ENCODE results near the gene SLC11A1. TPM values are rescaled to one million over a fixed set of nuclear protein-coding genes. Genes with fewer than 3 reads are reported as not detected.

SLC11A1 gene
- total RNA-seq, 3 donors from 2014 or later (not counting 1 experiment from before 2014, with no cell fraction given), result 17.9 to 53.5 (median 35.5) TPM

GRCh38 chr2:218397820-218398436 lies 15.9 kb downstream of the SLC11A1 start:
- H3K27me3 Mint-ChIP-seq (ENCODE audit: low read depth in 2 of 2), result no peaks in the 10 kb centered on the region
- DNase-seq (peak; percentile 49 to 72), ATAC-seq (no peak)
- no peaks in the 10 kb centered on the region for H3K9me3 ChIP-seq (ENCODE audit: control insufficient read depth, insufficient read depth, low read length)
- intact Hi-C loops (cut with micrococcal nuclease), result loop anchor here (2.0 to 5.0 kb wide), 6 partner anchors 31 to 499 kb away; partner anchors contain the start of genes ARPC2, CNOT9, TMBIM1 and USP37
- WGBS (ENCODE audit: insufficient coverage), result under 1% methylated on average over 35 of the region's 35 CpGs
- no peaks in the 10 kb centered on the region for H3K36me3 Mint-ChIP-seq
- H3K4me3 Mint-ChIP-seq, result peak overlapping the region; percentile 94
- peaks cover 44 to 73% of the 10 kb centered on the region in 2 donors for H3K4me1 Mint-ChIP-seq
- H3K36me3 ChIP-seq (ENCODE audit: control insufficient read depth, insufficient read depth, low read length), result peaks cover 18% of the 10 kb centered on the region
- H3K9me3 Mint-ChIP-seq, result no peaks in the 10 kb centered on the region
- peak overlapping the region; percentile 83 for H3K27ac ChIP-seq (ENCODE audit: low read length)
- TF ChIP-seq CTCF (IDR thresholded peaks at IDR 0.05), result no peak
- peaks cover 81% of the 10 kb centered on the region for H3K4me1 ChIP-seq (ENCODE audit: control insufficient read depth, insufficient read depth, low read length)
- no peaks in the 10 kb centered on the region for H3K27me3 ChIP-seq (ENCODE audit: control insufficient read depth, insufficient read depth, low read length)
- peak overlapping the region; percentile 98 for H3K27ac Mint-ChIP-seq
- H3K4me3 ChIP-seq (ENCODE audit: low read length), result peak overlapping the region; percentile 59

- TF ChIP-seq CTCF (IDR thresholded peaks at IDR 0.05), result no peak
- H3K4me3 Mint-ChIP-seq, result peak overlapping the region; percentile 95
- peaks cover 26% of the 10 kb centered on the region for H3K36me3 ChIP-seq (ENCODE audit: control insufficient read depth, insufficient read depth, low read length)
- no peaks in the 10 kb centered on the region for H3K9me3 Mint-ChIP-seq
- no peaks in the 10 kb centered on the region for H3K9me3 ChIP-seq (ENCODE audit: control insufficient read depth, insufficient read depth, low read length)
- DNase-seq (peak; percentile 64 to 82), ATAC-seq (peak; percentile 16 to 33 (median 20))
- H3K27me3 Mint-ChIP-seq (ENCODE audit: low read depth in 2 of 2), result no peaks in the 10 kb centered on the region
- intact Hi-C loops (cut with micrococcal nuclease), result loop anchor here (1.0 to 5.0 kb wide), 4 partner anchors 119 to 499 kb away; partner anchors contain the start of genes AAMP, ARPC2 and PNKD
- peaks cover 52 to 73% of the 10 kb centered on the region in 2 donors for H3K4me1 Mint-ChIP-seq
- no peaks in the 10 kb centered on the region for H3K27me3 ChIP-seq (ENCODE audit: control insufficient read depth, insufficient read depth, low read length)
- H3K36me3 Mint-ChIP-seq, result no peaks in the 10 kb centered on the region
- peak overlapping the region; percentile 98 for H3K27ac Mint-ChIP-seq
- H3K27ac ChIP-seq (ENCODE audit: low read length), result peak overlapping the region; percentile 83
- peaks cover 80% of the 10 kb centered on the region for H3K4me1 ChIP-seq (ENCODE audit: control insufficient read depth, insufficient read depth, low read length)
- H3K4me3 ChIP-seq (ENCODE audit: low read length), result peak overlapping the region; percentile 59
- WGBS (ENCODE audit: insufficient coverage), result under 1% methylated on average over 89 of the region's 95 CpGs
These were observed 16.6 kb downstream of the SLC11A1 start for GRCh38 chr2:218398437-218399390.

- Mint-ChIP-seq H3K4me3 (peak within 1 kb of the TSS; percentile 95), H3K4me1 (peaks cover 49 to 73% of the 10 kb centered on the region in 2 donors)
These were observed 17.5 kb downstream of the SLC11A1 start, which contains the start of gene CTDSP1 for GRCh38 chr2:218399391-218400166. CTDSP1 (plus strand) TSS chr2:218399868; CDS start chr2:218400091, 223 bp downstream.

More at GRCh38 chr2:218399391-218400166, 17.5 kb downstream of the SLC11A1 start, which contains the start of gene CTDSP1:
- Histone ChIP-seq H3K4me1 (ENCODE audit: control insufficient read depth, insufficient read depth, low read length) (peaks cover 78% of the 10 kb centered on the region), H3K9me3 (ENCODE audit: control insufficient read depth, insufficient read depth, low read length) (no peaks in the 10 kb centered on the region), H3K27ac (ENCODE audit: low read length) (peak within 1 kb of the TSS; percentile 84), H3K36me3 (ENCODE audit: control insufficient read depth, insufficient read depth, low read length) (peaks cover 35% of the 10 kb centered on the region), H3K4me3 (ENCODE audit: low read length) (peak within 1 kb of the TSS; percentile 92), H3K27me3 (ENCODE audit: control insufficient read depth, insufficient read depth, low read length) (no peaks in the 10 kb centered on the region)
- WGBS (ENCODE audit: insufficient coverage), result under 1% methylated on average over 69 of the region's 78 CpGs
- H3K9me3 Mint-ChIP-seq, result no peaks in the 10 kb centered on the region
- no peaks in the 10 kb centered on the region for H3K27me3 Mint-ChIP-seq (ENCODE audit: low read depth in 2 of 2)
- H3K27ac Mint-ChIP-seq, result peak within 1 kb of the TSS; percentile 98
- no peak for TF ChIP-seq CTCF (IDR thresholded peaks at IDR 0.05)
- peak; percentile 94 to 95 for DNase-seq
- intact Hi-C loops (cut with micrococcal nuclease), result loop anchor here (1.0 to 5.0 kb wide), 4 partner anchors 118 to 498 kb away; partner anchors contain the start of genes AAMP, ARPC2 and PNKD
- peak; percentile 15 to 55 (median 49) for ATAC-seq
- H3K36me3 Mint-ChIP-seq, result no peaks in the 10 kb centered on the region
